Measurements from ENCODE around the gene AP1G1. TPM values are rescaled to one million over a fixed set of nuclear protein-coding genes. Genes with fewer than 3 reads are reported as not detected.

The AP1G1 gene
- total RNA-seq, 1 experiment from 2014 or later, result 79.2 TPM

DNA sequence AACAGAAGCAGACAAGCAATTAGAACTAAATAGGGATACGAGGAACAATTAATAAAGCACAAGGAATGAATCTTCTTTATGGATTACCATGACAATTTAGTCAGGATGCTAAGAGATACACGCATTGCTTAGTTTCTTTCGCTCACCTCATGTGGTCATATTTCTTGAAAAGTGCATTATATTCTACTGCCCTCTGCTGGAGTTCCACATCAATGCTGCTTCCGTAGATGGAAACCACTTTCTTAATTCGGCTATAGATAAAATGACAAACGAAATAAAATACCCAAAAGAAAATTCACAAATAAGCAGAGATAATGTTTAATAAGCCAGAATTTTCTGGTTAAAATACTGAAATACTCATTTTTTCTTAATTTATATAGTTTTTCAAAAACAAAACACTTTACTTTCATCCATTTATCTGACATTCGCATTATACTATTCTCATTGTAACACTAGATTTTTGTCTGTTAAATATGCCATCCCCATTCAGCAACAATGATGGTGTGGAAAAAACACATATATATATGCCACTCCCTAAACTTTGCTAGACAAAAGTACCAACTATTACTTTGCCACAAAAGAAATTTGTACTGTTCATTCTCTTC, 62.1 kb downstream of the AP1G1 start:
- Histone ChIP-seq H2AFZ (ENCODE audit: low read length) (no peak overlapping the region), H3K23me2 (ENCODE audit: insufficient read length, low read depth, low read length, poor library complexity, severe bottlenecking) (no peaks in the 10 kb centered on the region), H3K4me2 (ENCODE audit: insufficient read depth, insufficient read length, low read length) (no peak overlapping the region), H4K91ac (ENCODE audit: insufficient read length, low read depth, low read length) (no peak overlapping the region), H3K4ac (ENCODE audit: low read depth, low read length) (no peak overlapping the region), H3K9me3 (ENCODE audit: control insufficient read depth, low read depth, low read length) (no peaks in the 10 kb centered on the region), H2BK15ac (ENCODE audit: low read depth, low read length) (no peak overlapping the region), H4K5ac (ENCODE audit: insufficient read length, low read depth, low read length) (no peak overlapping the region), H3K4me1 (ENCODE audit: insufficient read depth, low read length) (no peaks in the 10 kb centered on the region), H3K23ac (ENCODE audit: insufficient read length, low read depth, low read length) (no peak overlapping the region), H3K27ac (ENCODE audit: insufficient read length, low read depth, low read length) (no peak overlapping the region), H3T11ph (ENCODE audit: low read length) (no peak overlapping the region), H2BK120ac (ENCODE audit: low read depth, low read length, poor library complexity, severe bottlenecking) (no peak overlapping the region), H3K56ac (ENCODE audit: insufficient read length, low read depth, low read length) (no peak overlapping the region), H3K79me1 (ENCODE audit: insufficient read depth, low read depth, low read length, poor library complexity, severe bottlenecking) (no peaks in the 10 kb centered on the region), H4K8ac (replicated peaks; ENCODE audit: insufficient read length, low read depth, low read length) (no peak overlapping the region), H2BK20ac (ENCODE audit: low read depth, low read length, poor library complexity, severe bottlenecking) (no peak overlapping the region), H2BK5ac (ENCODE audit: insufficient read length, low read length) (no peak overlapping the region), H3K14ac (ENCODE audit: insufficient read depth, low read length) (no peak overlapping the region), H3K18ac (ENCODE audit: insufficient read length, low read depth, low read length) (no peak overlapping the region), H4K20me1 (ENCODE audit: control insufficient read depth, insufficient read depth, insufficient read length) (no peaks in the 10 kb centered on the region), H2AK5ac (ENCODE audit: insufficient read length, low read length) (no peak overlapping the region), H3K27me3 (ENCODE audit: insufficient read depth, low read length) (no peaks in the 10 kb centered on the region), H3K9ac (ENCODE audit: extremely low read depth, insufficient read length, low read length) (no peak overlapping the region), H3K79me2 (ENCODE audit: insufficient read depth, low read length) (no peaks in the 10 kb centered on the region), H2BK12ac (ENCODE audit: insufficient read length, low read depth, low read length) (no peak overlapping the region)
- no peaks in the 10 kb centered on the region for H3K27me3 Mint-ChIP-seq (ENCODE audit: low read depth)
- TF ChIP-seq, protein P1, sequence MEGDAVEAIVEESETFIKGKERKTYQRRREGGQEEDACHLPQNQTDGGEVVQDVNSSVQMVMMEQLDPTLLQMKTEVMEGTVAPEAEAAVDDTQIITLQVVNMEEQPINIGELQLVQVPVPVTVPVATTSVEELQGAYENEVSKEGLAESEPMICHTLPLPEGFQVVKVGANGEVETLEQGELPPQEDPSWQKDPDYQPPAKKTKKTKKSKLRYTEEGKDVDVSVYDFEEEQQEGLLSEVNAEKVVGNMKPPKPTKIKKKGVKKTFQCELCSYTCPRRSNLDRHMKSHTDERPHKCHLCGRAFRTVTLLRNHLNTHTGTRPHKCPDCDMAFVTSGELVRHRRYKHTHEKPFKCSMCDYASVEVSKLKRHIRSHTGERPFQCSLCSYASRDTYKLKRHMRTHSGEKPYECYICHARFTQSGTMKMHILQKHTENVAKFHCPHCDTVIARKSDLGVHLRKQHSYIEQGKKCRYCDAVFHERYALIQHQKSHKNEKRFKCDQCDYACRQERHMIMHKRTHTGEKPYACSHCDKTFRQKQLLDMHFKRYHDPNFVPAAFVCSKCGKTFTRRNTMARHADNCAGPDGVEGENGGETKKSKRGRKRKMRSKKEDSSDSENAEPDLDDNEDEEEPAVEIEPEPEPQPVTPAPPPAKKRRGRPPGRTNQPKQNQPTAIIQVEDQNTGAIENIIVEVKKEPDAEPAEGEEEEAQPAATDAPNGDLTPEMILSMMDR (conservative IDR thresholded peaks at IDR 0.05), result peak; percentile 80
- no peaks in the 10 kb centered on the region for H3K9me3 Mint-ChIP-seq
- H3K36me3 Mint-ChIP-seq (ENCODE audit: insufficient read depth in 1 of 3, low read depth in 3 of 3), result peaks cover 26 to 62% (median 57%) of the 10 kb centered on the region in 3 experiments
- no peak overlapping the region for H3K4me3 Mint-ChIP-seq
- WGBS (ENCODE audit: extremely low coverage, insufficient read length, low lambda C conversion rate), result 100% methylated on average over 1 of the region's 7 CpGs
- H3K27ac Mint-ChIP-seq, result no peak overlapping the region
- no peak for DNase-seq
- no peaks in the 10 kb centered on the region for H3K4me1 Mint-ChIP-seq

All from H9 (cell line).